HEK293T (cell line): ENCODE data around the gene KRTAP3-3.

Experiments
- ARNT ChIP-seq: fragments of 450-650 bp; IDR thresholded peaks from 2 replicates; pipeline ENCODE4 v1.6.1; 2017; ENCODE audit warnings: mild to moderate bottlenecking
- ELF4 ChIP-seq: fragments of 450-650 bp; IDR thresholded peaks from 2 replicates; pipeline ENCODE4 v1.6.1; 2017; ENCODE audit warnings: antibody characterized with exemption
- FOXK2 ChIP-seq: fragments of 450-650 bp; IDR thresholded peaks from 2 replicates; pipeline ENCODE4 v1.6.1; 2016; ENCODE audit warnings: mild to moderate bottlenecking
- FOXM1 ChIP-seq: fragments of 450-650 bp; IDR thresholded peaks from 2 replicates; pipeline ENCODE4 v1.6.1; 2017; ENCODE audit warnings: mild to moderate bottlenecking, borderline replicate concordance
- HDGF ChIP-seq: fragments of 450-650 bp; IDR thresholded peaks from 2 replicates; pipeline ENCODE4 v1.6.1; 2017; ENCODE audit warnings: antibody characterized with exemption, borderline replicate concordance
- L3MBTL2 ChIP-seq: fragments of 450-650 bp; conservative IDR thresholded peaks from 2 replicates; pipeline ENCODE4 v1.6.1; 2016; ENCODE audit warnings: mild to moderate bottlenecking
- NFRKB ChIP-seq: fragments of 450-650 bp; IDR thresholded peaks from 2 replicates; pipeline ENCODE4 v1.6.1; 2016; ENCODE audit warnings: mild to moderate bottlenecking, moderate library complexity
- SP1 ChIP-seq: fragments of 450-650 bp; IDR thresholded peaks from 2 replicates; pipeline ENCODE4 v1.6.1; 2017
- SUZ12 ChIP-seq: fragments of 450-650 bp; IDR thresholded peaks from 2 replicates; pipeline ENCODE4 v1.6.1; 2016; ENCODE audit warnings: mild to moderate bottlenecking
- TARDBP ChIP-seq: fragments of 450-650 bp; IDR thresholded peaks from 2 replicates; pipeline ENCODE4 v1.6.1; 2016
- ZNF384 ChIP-seq: fragments of 450-650 bp; IDR thresholded peaks from 2 replicates; pipeline ENCODE4 v1.6.1; 2016

- no peak for TF ChIP-seq ELF4
- no peak for TF ChIP-seq ARNT
- TF ChIP-seq L3MBTL2, result no peak
- no peak for TF ChIP-seq NFRKB
- no peak for TF ChIP-seq TARDBP
- no peak for TF ChIP-seq SP1
- TF ChIP-seq FOXK2, result no peak
- TF ChIP-seq ZNF384, result no peak
- TF ChIP-seq FOXM1, result no peak
- TF ChIP-seq SUZ12, result no peak
- no peak for TF ChIP-seq HDGF
Observed at GRCh38 chr17:40963838-40964237, 30.1 kb downstream of the KRTAP3-3 start.
